RPMI7951 (cell line): ENCODE measurements around the gene COL16A1. TPM values are rescaled to one million over a fixed set of nuclear protein-coding genes. Genes with fewer than 3 reads are reported as not detected.

Experiments used
- DNase-seq: peaks from one replicate; pipeline ENCODE4 v3.0.0-alpha.2; 2012; ENCODE audit warnings: low read depth
- total RNA-seq: library from RNA; depleted of rRNA; stranded (reverse); fragments of >200 nt; shearing (Covaris generic); gene quantifications from 2 replicates; pipeline ENCODE4 v1.2.3, GENCODE V29; 2014

COL16A1 gene
- total RNA-seq, 1 experiment from 2014 or later = 7.1 TPM

GRCh38 chr1:31648641-31649357 lies 55.0 kb downstream of the COL16A1 start:
- no peak for DNase-seq

GRCh38 chr1:31648190-31648589 lies 55.6 kb downstream of the COL16A1 start:
- no peak for DNase-seq

GRCh38 chr1:31647106-31647505 lies 56.7 kb downstream of the COL16A1 start:
- no peak for DNase-seq

- DNase-seq = no peak
These were observed 57.4 kb downstream of the COL16A1 start for GRCh38 chr1:31646259-31646960.

GRCh38 chr1:31645274-31645568 lies 58.6 kb downstream of the COL16A1 start:
- DNase-seq = no peak

GRCh38 chr1:31644560-31645273 lies 59.1 kb downstream of the COL16A1 start, which contains the start of gene PEF1:
PEF1 (minus strand) TSS chr1:31644876; CDS start chr1:31644864, 12 bp downstream.
- DNase-seq = peak; percentile 96

GRCh38 chr1:31643976-31644559 lies 59.7 kb downstream of the COL16A1 start:
- no peak for DNase-seq

- no peak for DNase-seq
These were observed 60.9 kb downstream of the COL16A1 start for GRCh38 chr1:31642897-31643296.

GRCh38 chr1:31642366-31642765 lies 61.5 kb downstream of the COL16A1 start:
- DNase-seq = no peak

GRCh38 chr1:31640964-31641363 lies 62.9 kb downstream of the COL16A1 start:
- DNase-seq = no peak

GRCh38 chr1:31640179-31640578 lies 63.6 kb downstream of the COL16A1 start:
- no peak for DNase-seq

GRCh38 chr1:31639543-31639942 lies 64.3 kb downstream of the COL16A1 start:
- DNase-seq = peak; percentile 24

- DNase-seq = no peak
These were observed 65.7 kb downstream of the COL16A1 start for GRCh38 chr1:31637915-31638673.

GRCh38 chr1:31633117-31633516 lies 70.7 kb downstream of the COL16A1 start:
- DNase-seq = no peak

- DNase-seq = no peak
These were observed 71.2 kb downstream of the COL16A1 start for GRCh38 chr1:31632649-31633048.

GRCh38 chr1:31628931-31629556 lies 74.8 kb downstream of the COL16A1 start:
- no peak for DNase-seq

- DNase-seq = no peak
These were observed 75.8 kb downstream of the COL16A1 start for GRCh38 chr1:31627930-31628559.

- DNase-seq = peak; percentile 46
These were observed 76.4 kb downstream of the COL16A1 start for GRCh38 chr1:31627301-31627929.

GRCh38 chr1:31626223-31627207 lies 77.3 kb downstream of the COL16A1 start:
- DNase-seq = peak; percentile 61
